Caki2 (cell line): ENCODE results near the gene GPN3. TPM values are rescaled to one million over a fixed set of nuclear protein-coding genes. Genes with fewer than 3 reads are reported as not detected.

Experiments used
- total RNA-seq: library from RNA; depleted of rRNA; stranded (reverse); fragments of >200 nt; shearing (Covaris generic); gene quantifications from 2 replicates; pipeline ENCODE4 v1.2.3, GENCODE V29; 2014; ENCODE audit warnings: low replicate concordance; rRNA removed

The GPN3 gene
- total RNA-seq, 1 experiment from 2014 or later: 82.1 TPM

Other genes with a start within 250 kb of the GPN3 start
- 8.0 and 15.3 TPM in 2 replicates for gene ATP2A2, start 187.0 kb downstream of the GPN3 start, total RNA-seq
- gene ANAPC7, start 64.5 kb downstream of the GPN3 start, total RNA-seq: 32.2 and 57.5 TPM in 2 replicates
- 290 and 496 TPM in 2 replicates for gene ARPC3, start 17.9 kb downstream of the GPN3 start, total RNA-seq
- 15.1 and 19.8 TPM in 2 replicates for gene FAM216A, start 588 bp upstream of the GPN3 start, total RNA-seq
- 45.8 and 49.3 TPM in 2 replicates for gene VPS29, start 33.9 kb upstream of the GPN3 start, total RNA-seq
- 2.8 and 20.2 TPM in 2 replicates for gene RAD9B, start 34.1 kb upstream of the GPN3 start, total RNA-seq
- gene PPTC7, start 115.1 kb upstream of the GPN3 start, total RNA-seq: 6.1 TPM in 2 replicates
- 22.3 and 51.3 TPM in 2 replicates for gene TCTN1, start 145.9 kb upstream of the GPN3 start, total RNA-seq
- not detected in 2 replicates for gene HVCN1, start 220.9 kb upstream of the GPN3 start, total RNA-seq